GM10266 (cell line): Measurements from ENCODE around the gene SMYD3.

ENCODE experiments used
- DNase-seq: peaks from one replicate; pipeline ENCODE4 v3.0.0; 2012; ENCODE audit errors: extremely low spot score
- CTCF ChIP-seq: IDR thresholded peaks from 2 replicates; pipeline ENCODE4 v1.5.1; 2012; ENCODE audit warnings: mild to moderate bottlenecking, low read depth; ENCODE audit not compliant: control insufficient read depth, insufficient read depth; ENCODE audit errors: missing control alignments

SMYD3 gene

GRCh38 chr1:245937316-245938045 lies 569.6 kb downstream of the SMYD3 start:
- TF ChIP-seq CTCF = no peak
- no peak for DNase-seq

- no peak for TF ChIP-seq CTCF
- no peak for DNase-seq
Observed at GRCh38 chr1:245934409-245934808, 572.7 kb downstream of the SMYD3 start.

- no peak for DNase-seq
- TF ChIP-seq CTCF = no peak
Observed at GRCh38 chr1:245933431-245934045, 573.5 kb downstream of the SMYD3 start.

GRCh38 chr1:245932302-245932972 lies 574.6 kb downstream of the SMYD3 start:
- no peak for DNase-seq
- no peak for TF ChIP-seq CTCF

GRCh38 chr1:245931450-245931849 lies 575.6 kb downstream of the SMYD3 start:
- DNase-seq = no peak
- TF ChIP-seq CTCF = no peak

GRCh38 chr1:245929224-245929623 lies 577.9 kb downstream of the SMYD3 start:
- no peak for TF ChIP-seq CTCF
- no peak for DNase-seq

- DNase-seq = no peak
- TF ChIP-seq CTCF = no peak
Observed at GRCh38 chr1:245926888-245927287, 580.2 kb downstream of the SMYD3 start.
